Measurements from ENCODE around the gene EPHA2. TPM values are rescaled to one million over a fixed set of nuclear protein-coding genes. Genes with fewer than 3 reads are reported as not detected.
"Not testable (repeated sequence)": the region's sequence is repeated elsewhere in the genome, so short reads cannot be mapped to it uniquely, and the experiment has no call there.

EPHA2 gene
- total and polyA plus RNA-seq, 4 donors, result 2.9 to 11.1 (median 6.8) TPM

- TF ChIP-seq HNF4A (conservative IDR thresholded peaks at IDR 0.05), result no peak
Observed at GRCh38 chr1:16171314-16172151, 15.7 kb upstream of the EPHA2 start (continued).

GRCh38 chr1:16170283-16170673 is 14.4 kb upstream of the EPHA2 start:
- Histone ChIP-seq H3K27ac (ENCODE audit: low read depth in 1 of 2, low read length in 2 of 2) (no peak overlapping the region), H3K36me3 (ENCODE audit: control insufficient read depth in 4 of 4, insufficient read depth in 3 of 4, low read depth in 1 of 4, low read length in 3 of 4) (no peaks in the 10 kb centered on the region), H3K9me3 (ENCODE audit: control insufficient read depth in 4 of 4, low read length in 3 of 4) (no peaks in the 10 kb centered on the region), H3K27me3 (ENCODE audit: control insufficient read depth in 4 of 4, insufficient read depth in 4 of 4, low read length in 3 of 4) (no peaks in the 10 kb centered on the region), H3K9ac (ENCODE audit: low read depth in 1 of 2, low read length in 2 of 2) (no peak overlapping the region), H3K4me3 (ENCODE audit: low read depth in 1 of 3, low read length in 3 of 3) (no peak overlapping the region), H3K4me1 (ENCODE audit: control insufficient read depth in 4 of 4, insufficient read depth in 4 of 4, low read length in 3 of 4) (peaks cover 2 to 19% (median 10%) of the 10 kb centered on the region in 4 donors)
- 94% methylated on average over 3 of the region's 3 CpGs for WGBS
- DNase-seq (ENCODE audit: low spot score), result no peak
- TF ChIP-seq YY1 (IDR thresholded peaks at IDR 0.05), result no peak
- TF ChIP-seq EGR1 (IDR thresholded peaks at IDR 0.05; ENCODE audit: low read depth in 2 of 2), result no peak
- no peak for TF ChIP-seq NR2F2 (IDR thresholded peaks at IDR 0.05)
- no peak for TF ChIP-seq ATF3 (IDR thresholded peaks at IDR 0.05)

- H3K9ac ChIP-seq (ENCODE audit: low read depth in 1 of 2, low read length in 2 of 2), result no peak overlapping the region
- 78% methylated on average over 13 of the region's 13 CpGs for WGBS
- H3K36me3 ChIP-seq (ENCODE audit: control insufficient read depth in 4 of 4, insufficient read depth in 3 of 4, low read depth in 1 of 4, low read length in 3 of 4), result no peaks in the 10 kb centered on the region
- no peaks in the 10 kb centered on the region for H3K27me3 ChIP-seq (ENCODE audit: control insufficient read depth in 4 of 4, insufficient read depth in 4 of 4, low read length in 3 of 4)
- no peaks in the 10 kb centered on the region for H3K9me3 ChIP-seq (ENCODE audit: control insufficient read depth in 4 of 4, low read length in 3 of 4)
- no peak for DNase-seq (ENCODE audit: low spot score)
- peaks cover 2 to 9% (median 6%) of the 10 kb centered on the region in 4 donors for H3K4me1 ChIP-seq (ENCODE audit: control insufficient read depth in 4 of 4, insufficient read depth in 4 of 4, low read length in 3 of 4)
- H3K4me3 ChIP-seq (ENCODE audit: low read depth in 1 of 3, low read length in 3 of 3), result no peak overlapping the region
- H3K27ac ChIP-seq (ENCODE audit: low read depth in 1 of 2, low read length in 2 of 2), result no peak overlapping the region
- no peak for TF ChIP-seq ATF3 (IDR thresholded peaks at IDR 0.05)
- no peak for TF ChIP-seq JUND (IDR thresholded peaks at IDR 0.05)
- TF ChIP-seq MAX (IDR thresholded peaks at IDR 0.05), result no peak
- TF ChIP-seq CTCF (IDR thresholded peaks at IDR 0.05; ENCODE audit: low read depth, low read length, missing input control), result no peak
- TF ChIP-seq REST (IDR thresholded peaks at IDR 0.05), result no peak
- no peak for TF ChIP-seq ZBTB33 (IDR thresholded peaks at IDR 0.05)
- TF ChIP-seq RAD21 (IDR thresholded peaks at IDR 0.05), result no peak
- no peak for TF ChIP-seq SP1 (IDR thresholded peaks at IDR 0.05)
- TF ChIP-seq GABPA (IDR thresholded peaks at IDR 0.05 in 1 of 2, conservative IDR thresholded peaks at IDR 0.05 in 1 of 2), result no peak
- TF ChIP-seq FOXA1 (IDR thresholded peaks at IDR 0.05), result no peak
- TF ChIP-seq TAF1 (conservative IDR thresholded peaks at IDR 0.05), result no peak
- no peak for TF ChIP-seq EGR1 (IDR thresholded peaks at IDR 0.05; ENCODE audit: low read depth in 2 of 2)
- TF ChIP-seq YY1 (IDR thresholded peaks at IDR 0.05), result no peak
- no peak for TF ChIP-seq RXRA (IDR thresholded peaks at IDR 0.05)
- TF ChIP-seq HNF4A (conservative IDR thresholded peaks at IDR 0.05), result no peak
- no peak for TF ChIP-seq HNF4G (IDR thresholded peaks at IDR 0.05)
- no peak for TF ChIP-seq FOXA2 (IDR thresholded peaks at IDR 0.05)
Observed at GRCh38 chr1:16168622-16169360, 12.9 kb upstream of the EPHA2 start.

- not testable (repeated sequence) for H3K27ac ChIP-seq (ENCODE audit: low read depth in 1 of 2, low read length in 2 of 2); H3K36me3 ChIP-seq (ENCODE audit: control insufficient read depth in 4 of 4, insufficient read depth in 3 of 4, low read depth in 1 of 4, low read length in 3 of 4); H3K9ac ChIP-seq (ENCODE audit: low read depth in 1 of 2, low read length in 2 of 2); H3K4me1 ChIP-seq (ENCODE audit: control insufficient read depth in 4 of 4, insufficient read depth in 4 of 4, low read length in 3 of 4); H3K4me3 ChIP-seq (ENCODE audit: low read depth in 1 of 3, low read length in 3 of 3); H3K9me3 ChIP-seq (ENCODE audit: control insufficient read depth in 4 of 4, low read length in 3 of 4); DNase-seq (ENCODE audit: low spot score); H3K27me3 ChIP-seq (ENCODE audit: control insufficient read depth in 4 of 4, insufficient read depth in 4 of 4, low read length in 3 of 4)
- WGBS, result 76% methylated on average over 10 of the region's 10 CpGs
Observed at GRCh38 chr1:16168144-16168495, 12.3 kb upstream of the EPHA2 start.

Data from liver (tissue), 9 donors.